HG03159 (cell line): ENCODE results near the gene MUC4.

Source experiments
- ATAC-seq: cut with Tn5 transposase; IDR thresholded peaks from one replicate; pipeline ENCODE4 v1.9.1; 2021; ENCODE audit warnings: mild to moderate bottlenecking, moderate library complexity; ENCODE audit not compliant: unreplicated experiment

The MUC4 gene

DNA sequence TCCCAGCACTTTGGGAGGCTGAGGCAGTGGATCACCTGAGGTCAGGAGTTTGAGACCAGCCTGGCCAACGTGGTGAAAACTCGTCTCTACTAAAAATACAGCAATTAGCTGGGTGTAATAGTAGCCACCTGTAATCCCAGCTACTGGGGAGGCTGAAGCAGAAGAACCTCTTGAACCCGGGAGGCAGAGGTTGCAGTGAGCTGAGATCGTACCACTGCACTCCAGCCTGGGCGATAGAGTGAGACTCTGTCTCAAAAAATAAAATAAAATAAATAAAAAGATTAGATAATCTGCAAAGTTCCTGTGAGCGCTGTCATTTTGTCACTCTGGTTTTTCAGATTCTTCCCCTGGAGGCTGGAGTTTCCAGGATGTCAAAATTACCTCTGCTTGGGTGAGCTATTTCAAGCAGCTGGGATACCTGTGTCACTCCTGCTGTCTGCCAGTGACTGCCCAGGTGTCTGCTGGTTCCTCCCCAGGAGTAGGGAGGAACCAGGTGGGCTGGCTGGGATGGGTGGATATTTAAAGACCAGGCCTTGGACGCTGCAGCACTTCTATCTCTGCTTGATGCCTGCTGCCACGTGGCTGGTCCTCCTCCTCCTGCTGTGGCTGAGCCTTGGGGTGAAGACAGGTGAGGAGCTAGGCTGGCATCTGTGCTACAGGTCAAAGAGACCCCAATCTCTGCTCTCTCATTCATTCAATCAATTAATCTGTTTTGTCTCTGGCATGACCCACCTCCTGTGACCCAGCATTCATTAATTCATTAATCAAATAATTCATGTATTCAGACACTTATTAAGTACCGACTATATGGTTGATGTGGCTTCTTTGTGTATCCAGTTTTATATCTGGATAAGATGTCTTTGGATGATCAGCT, 110.5 kb downstream of the MUC4 start:
- ATAC-seq = no peak

DNA sequence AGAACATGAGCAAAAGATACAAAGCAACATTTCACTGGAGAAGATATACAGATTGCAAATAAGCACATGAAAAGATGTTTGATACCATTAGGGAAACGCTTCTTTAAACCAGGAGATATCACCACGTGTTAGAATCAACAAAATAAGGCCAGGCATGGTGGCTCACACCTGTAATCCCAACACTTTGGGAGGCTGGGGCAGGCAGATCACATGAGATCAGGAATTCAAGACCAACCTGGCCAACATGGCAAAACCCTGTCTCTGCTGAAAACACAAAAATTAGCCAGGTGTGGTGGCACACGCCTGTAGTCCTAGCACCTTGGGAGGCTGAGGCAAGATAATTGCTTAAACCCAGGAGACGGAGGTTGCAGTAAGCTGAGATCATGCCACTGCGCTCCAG, 111.4 kb downstream of the MUC4 start:
- no peak for ATAC-seq

DNA sequence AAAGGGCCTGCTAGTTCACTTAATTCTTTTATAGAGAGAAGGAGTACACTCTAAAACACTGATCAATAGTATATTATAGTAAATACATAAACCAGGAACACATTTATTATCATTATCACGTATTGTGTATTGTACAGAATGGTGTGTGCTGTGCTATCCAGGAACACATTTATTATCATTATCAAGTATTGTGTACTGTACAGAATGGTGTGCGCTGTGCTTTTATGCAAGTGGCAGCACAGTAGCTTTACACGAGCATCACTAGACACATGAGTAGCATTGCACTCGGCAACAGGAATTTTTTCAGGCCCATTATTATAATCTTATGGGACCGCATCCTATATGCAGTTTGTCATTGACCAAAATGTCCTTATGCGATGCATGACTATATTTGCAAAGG, 111.9 kb downstream of the MUC4 start:
- no peak for ATAC-seq

DNA sequence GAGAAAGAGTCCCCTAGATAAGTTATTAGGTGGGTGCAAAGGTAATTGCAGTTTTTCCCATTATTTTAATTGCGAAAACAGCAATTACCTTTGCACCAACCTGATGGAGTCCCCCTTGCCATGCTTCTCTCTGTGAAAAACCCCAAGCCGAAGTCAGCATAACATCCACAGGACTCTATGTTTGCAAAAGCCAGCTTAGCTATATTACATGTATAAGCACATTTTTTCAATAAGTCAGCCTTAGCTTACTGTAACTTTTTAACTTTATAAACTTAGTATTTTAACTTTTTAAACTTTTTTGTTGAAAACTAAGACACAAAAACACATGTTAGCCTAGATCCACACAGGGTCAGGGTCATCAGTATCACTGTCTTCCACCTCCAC, 112.3 kb downstream of the MUC4 start:
- ATAC-seq = no peak

- no peak for ATAC-seq
Measured at GRCh38 chr3:195698647-195699387, 112.9 kb downstream of the MUC4 start.

DNA sequence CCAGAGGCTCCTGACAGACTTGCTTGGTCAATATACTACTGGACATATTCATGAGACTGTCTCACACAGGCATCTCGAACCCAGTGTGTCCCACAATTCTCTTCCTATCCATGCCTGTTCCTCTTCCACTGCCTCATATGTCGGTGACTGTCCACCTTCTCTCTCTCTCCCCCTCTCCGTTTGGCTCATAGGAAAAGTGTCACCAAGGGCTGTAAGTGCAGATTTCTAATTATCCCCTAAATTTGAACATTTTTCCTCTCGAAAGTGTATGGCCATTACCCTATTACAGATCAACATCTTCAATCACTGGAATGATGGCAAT, 113.4 kb downstream of the MUC4 start:
- no peak for ATAC-seq

DNA sequence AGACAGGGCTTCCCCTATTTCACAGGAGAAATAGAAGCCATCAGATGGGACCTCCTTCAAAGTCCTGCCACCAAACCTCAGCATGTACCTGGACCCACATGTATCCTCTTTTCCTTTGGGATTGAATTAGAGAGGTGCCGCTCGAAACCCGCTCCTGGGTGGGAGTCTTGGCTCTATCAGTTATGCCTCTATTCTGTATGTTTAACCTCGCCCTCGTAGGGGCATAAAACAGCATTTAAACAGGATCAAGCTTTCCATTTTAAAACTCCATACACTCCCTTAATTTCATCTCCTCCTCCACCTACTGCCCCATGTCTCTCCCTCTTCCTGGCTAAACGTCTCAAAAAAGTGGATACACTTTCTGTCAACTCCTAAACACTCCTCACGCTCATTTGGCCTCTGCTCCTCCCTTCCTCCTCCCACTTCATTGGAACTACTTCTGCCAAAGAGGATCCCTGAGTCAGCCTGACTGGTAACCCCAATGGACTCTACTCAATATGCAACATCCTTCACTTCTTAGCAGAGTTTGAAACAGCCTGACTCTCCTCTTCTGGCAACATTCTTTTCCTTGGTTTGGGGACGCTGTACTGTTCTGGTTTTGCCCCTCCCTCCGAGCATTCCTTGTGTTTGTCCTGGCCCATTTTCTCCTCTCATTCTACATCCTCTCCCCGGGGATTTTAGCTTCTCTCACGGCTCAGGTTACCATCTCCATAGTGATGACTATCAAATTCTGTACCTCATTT, 114.0 kb downstream of the MUC4 start:
- no peak for ATAC-seq
